IPS-18a (cell line): ENCODE results near the gene MYL12A.

Experiments
- H3K27ac ChIP-seq: one replicate; pipeline ENCODE4 v1.5.1; 2013; ENCODE audit warnings: low read length
- H3K27me3 ChIP-seq: one replicate; pipeline ENCODE4 v1.6.1; 2013; ENCODE audit warnings: mild to moderate bottlenecking, low read length; ENCODE audit not compliant: control insufficient read depth, insufficient read depth
- H3K36me3 ChIP-seq: one replicate; pipeline ENCODE4 v1.6.1; 2013; ENCODE audit warnings: low read depth, low read length; ENCODE audit not compliant: control insufficient read depth
- H3K4me1 ChIP-seq: one replicate; pipeline ENCODE4 v1.6.1; 2013; ENCODE audit warnings: low read depth, low read length; ENCODE audit not compliant: control insufficient read depth
- H3K4me3 ChIP-seq: one replicate; pipeline ENCODE4 v1.5.1; 2013; ENCODE audit warnings: low read length
- H3K9ac ChIP-seq: one replicate; pipeline ENCODE4 v1.6.1; 2013; ENCODE audit warnings: mild to moderate bottlenecking, low read length, moderate library complexity
- H3K9me3 ChIP-seq: one replicate; pipeline ENCODE4 v1.6.1; 2013; ENCODE audit warnings: low read depth, low read length; ENCODE audit not compliant: control insufficient read depth

The MYL12A gene

GRCh38 chr18:3261373-3262233 lies 14.0 kb downstream of the MYL12A start, which contains the start of gene MYL12B:
Gene MYL12B (plus strand): TSS chr18:3262133. CDS start chr18:3272899, 10,766 bp downstream.
- peaks cover 17% of the 10 kb centered on the region for H3K36me3 ChIP-seq
- H3K27me3 ChIP-seq: no peaks in the 10 kb centered on the region
- peaks cover 10% of the 10 kb centered on the region for H3K4me1 ChIP-seq
- peak within 1 kb of the TSS; percentile 93 for H3K27ac ChIP-seq
- H3K9ac ChIP-seq: peak within 1 kb of the TSS; percentile 93
- no peaks in the 10 kb centered on the region for H3K9me3 ChIP-seq
- H3K4me3 ChIP-seq: peak within 1 kb of the TSS; percentile 96

- Histone ChIP-seq H3K4me1 (peaks cover 10% of the 10 kb centered on the region), H3K9ac (peak overlapping the region; percentile 93), H3K36me3 (peaks cover 8% of the 10 kb centered on the region), H3K9me3 (no peaks in the 10 kb centered on the region), H3K27me3 (no peaks in the 10 kb centered on the region), H3K4me3 (peak overlapping the region; percentile 96), H3K27ac (no peak overlapping the region)
Measured at GRCh38 chr18:3262234-3263131, 14.9 kb downstream of the MYL12A start.

DNA sequence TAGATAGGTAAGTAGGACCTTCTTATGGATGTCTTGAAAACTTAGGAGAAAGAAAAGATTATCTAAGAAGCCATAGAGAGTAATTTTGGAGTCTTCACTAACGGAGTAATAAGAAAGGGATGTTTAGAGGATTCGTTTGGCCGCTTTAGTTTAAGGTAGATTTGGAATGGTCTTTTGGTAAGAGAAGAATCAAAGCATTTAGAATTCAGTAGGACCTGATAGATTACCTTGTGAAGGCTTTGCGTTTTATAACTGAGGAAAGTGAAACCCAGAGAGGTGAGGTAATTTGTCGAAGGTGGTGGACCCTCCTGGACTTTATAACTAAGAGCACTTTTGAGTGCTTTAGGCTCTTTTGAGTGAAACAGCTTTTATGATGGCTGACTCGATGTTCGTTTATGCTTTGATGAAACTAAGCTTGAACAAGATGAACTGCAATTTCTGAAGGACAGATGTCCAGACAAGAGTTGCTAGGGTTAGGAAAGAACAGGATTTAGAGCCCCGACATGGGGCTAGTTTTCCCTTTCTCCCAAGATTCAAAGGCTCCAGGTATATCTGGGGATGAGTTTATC lies 15.6 kb downstream of the MYL12A start:
- peaks cover 10% of the 10 kb centered on the region for H3K4me1 ChIP-seq
- peak overlapping the region; percentile 93 for H3K9ac ChIP-seq
- no peaks in the 10 kb centered on the region for H3K27me3 ChIP-seq
- no peak overlapping the region for H3K27ac ChIP-seq
- H3K9me3 ChIP-seq: no peaks in the 10 kb centered on the region
- H3K4me3 ChIP-seq: peak overlapping the region; percentile 96
- H3K36me3 ChIP-seq: peaks cover 3% of the 10 kb centered on the region

DNA sequence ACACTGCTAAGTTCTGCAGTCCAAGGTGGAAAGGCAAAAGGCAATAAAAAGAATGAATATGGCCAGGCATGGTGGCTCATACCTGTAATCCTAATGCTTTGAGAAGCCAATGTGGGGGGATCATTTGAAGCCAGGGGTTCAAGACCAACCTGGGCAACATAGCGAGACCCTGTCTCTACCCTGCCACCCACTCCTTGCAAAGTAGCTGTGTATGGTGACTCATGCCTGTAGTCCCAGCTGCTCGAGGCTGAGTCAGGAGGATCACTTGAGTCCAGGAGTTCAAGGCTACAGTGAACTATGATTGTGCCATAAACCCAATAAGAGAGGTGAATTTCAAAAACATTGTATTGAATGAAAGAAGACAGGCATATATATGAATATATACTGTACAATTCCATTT lies 16.8 kb downstream of the MYL12A start:
- Histone ChIP-seq H3K9ac (no peak overlapping the region), H3K27me3 (no peaks in the 10 kb centered on the region), H3K4me3 (no peak overlapping the region), H3K4me1 (peaks cover 10% of the 10 kb centered on the region), H3K36me3 (no peaks in the 10 kb centered on the region), H3K27ac (no peak overlapping the region), H3K9me3 (no peaks in the 10 kb centered on the region)

- H3K4me1 ChIP-seq: peaks cover 10% of the 10 kb centered on the region
- H3K9ac ChIP-seq: no peak overlapping the region
- H3K4me3 ChIP-seq: no peak overlapping the region
Measured at GRCh38 chr18:3265564-3266033, 18.0 kb downstream of the MYL12A start.

DNA sequence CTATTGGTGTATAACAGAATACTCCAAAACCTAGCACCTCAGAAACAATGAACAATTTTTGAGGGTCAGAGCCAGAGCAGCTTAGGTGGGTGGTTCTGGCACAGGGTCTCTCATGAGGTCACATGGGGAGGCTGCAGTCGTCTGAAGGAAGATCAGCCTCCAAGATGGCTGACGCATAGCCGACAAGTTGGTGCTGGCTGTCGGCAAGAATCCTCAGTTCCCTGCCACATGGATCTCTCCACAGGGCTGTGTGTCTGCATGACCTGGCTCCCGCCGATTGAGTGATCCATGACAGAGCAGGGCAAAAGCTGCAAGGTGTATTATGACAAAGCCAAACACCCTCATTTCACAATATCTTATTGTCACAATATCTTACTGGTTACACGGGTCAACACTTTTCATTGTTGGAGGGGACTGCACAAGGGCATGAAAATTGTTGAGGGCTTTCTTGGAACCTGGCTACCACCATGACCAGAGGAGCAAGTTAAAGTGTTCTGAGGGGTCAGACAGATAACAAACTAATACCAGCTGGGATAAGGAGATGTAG lies 18.5 kb downstream of the MYL12A start:
- Histone ChIP-seq H3K27ac (no peak overlapping the region), H3K4me1 (peaks cover 10% of the 10 kb centered on the region), H3K9me3 (no peaks in the 10 kb centered on the region), H3K4me3 (no peak overlapping the region), H3K9ac (no peak overlapping the region), H3K36me3 (no peaks in the 10 kb centered on the region), H3K27me3 (no peaks in the 10 kb centered on the region)

More at GRCh38 chr18:3265564-3266033, 18.0 kb downstream of the MYL12A start:
- Histone ChIP-seq H3K9me3 (no peaks in the 10 kb centered on the region), H3K36me3 (no peaks in the 10 kb centered on the region), H3K27ac (no peak overlapping the region), H3K27me3 (no peaks in the 10 kb centered on the region)

GRCh38 chr18:3268306-3268705 lies 20.7 kb downstream of the MYL12A start:
- no peaks in the 10 kb centered on the region for H3K9me3 ChIP-seq
- H3K27ac ChIP-seq: no peak overlapping the region
- H3K4me3 ChIP-seq: no peak overlapping the region
- no peak overlapping the region for H3K9ac ChIP-seq
- no peaks in the 10 kb centered on the region for H3K27me3 ChIP-seq
- H3K36me3 ChIP-seq: peaks cover 6% of the 10 kb centered on the region
- H3K4me1 ChIP-seq: peaks cover 6% of the 10 kb centered on the region

DNA sequence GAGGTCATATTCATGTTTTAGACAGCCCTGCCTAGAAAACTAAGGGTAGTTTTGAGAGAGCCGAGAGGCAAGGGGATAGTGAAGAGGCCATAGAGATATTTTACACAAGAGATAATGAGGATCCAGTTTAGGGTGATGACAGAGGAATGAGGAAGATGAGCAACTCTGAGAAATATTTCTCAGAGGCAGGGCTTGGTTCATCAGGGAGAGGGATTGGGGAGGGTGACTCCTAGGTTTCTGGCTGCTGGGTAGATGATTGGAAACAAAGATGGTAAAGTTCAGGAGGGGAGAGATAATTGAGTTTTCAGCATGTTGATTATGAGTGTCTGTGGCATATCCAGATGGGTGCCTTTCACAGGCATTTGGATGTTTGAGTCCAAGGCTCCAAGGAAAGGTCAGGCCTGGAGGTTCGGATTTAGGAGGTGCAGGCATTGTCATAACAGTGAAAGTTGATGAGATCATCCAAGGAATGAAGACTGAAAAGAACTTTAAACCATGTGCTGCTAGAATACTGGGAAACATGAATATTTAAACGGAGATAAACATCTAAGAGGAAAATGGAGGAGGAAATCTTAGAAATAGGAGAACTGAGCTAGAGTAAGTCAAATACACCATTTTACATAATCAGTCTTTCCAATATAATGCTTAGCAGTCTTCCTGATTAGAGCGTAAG lies 21.8 kb downstream of the MYL12A start:
- no peaks in the 10 kb centered on the region for H3K4me1 ChIP-seq
- H3K27me3 ChIP-seq: no peaks in the 10 kb centered on the region
- H3K36me3 ChIP-seq: peaks cover 16% of the 10 kb centered on the region
- H3K4me3 ChIP-seq: no peak overlapping the region
- no peak overlapping the region for H3K27ac ChIP-seq
- no peaks in the 10 kb centered on the region for H3K9me3 ChIP-seq
- H3K9ac ChIP-seq: no peak overlapping the region

GRCh38 chr18:3269914-3270299 lies 22.3 kb downstream of the MYL12A start:
- Histone ChIP-seq H3K9me3 (no peaks in the 10 kb centered on the region), H3K27me3 (no peaks in the 10 kb centered on the region), H3K27ac (no peak overlapping the region), H3K36me3 (peaks cover 21% of the 10 kb centered on the region), H3K9ac (no peak overlapping the region), H3K4me1 (no peaks in the 10 kb centered on the region), H3K4me3 (no peak overlapping the region)

DNA sequence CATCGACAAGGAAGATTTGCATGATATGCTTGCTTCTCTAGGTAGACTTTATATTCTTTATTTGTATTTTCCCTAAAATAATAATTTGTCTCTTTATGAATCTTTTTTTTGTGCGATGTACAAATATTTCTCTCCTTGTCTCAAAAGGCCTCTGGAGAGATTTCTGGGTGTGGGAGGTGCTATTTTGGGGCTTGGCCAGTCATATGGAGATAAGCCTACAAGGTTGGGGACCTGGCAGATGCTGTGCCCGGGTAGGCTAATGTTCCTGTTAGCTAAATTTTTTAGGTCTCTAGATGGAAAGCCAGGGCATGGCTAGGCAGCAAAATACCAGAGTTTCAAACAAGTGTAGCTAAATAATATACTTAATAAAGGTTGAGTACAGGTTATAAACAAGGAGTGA lies 25.4 kb downstream of the MYL12A start:
- H3K9ac ChIP-seq: no peak overlapping the region
- no peaks in the 10 kb centered on the region for H3K27me3 ChIP-seq
- peaks cover 5% of the 10 kb centered on the region for H3K4me1 ChIP-seq
- no peaks in the 10 kb centered on the region for H3K9me3 ChIP-seq
- peaks cover 45% of the 10 kb centered on the region for H3K36me3 ChIP-seq
- H3K27ac ChIP-seq: no peak overlapping the region
- no peak overlapping the region for H3K4me3 ChIP-seq
